RWPE1 (cell line): ENCODE data around the gene RNU2-63P.
"Not testable (repeated sequence)": the region's sequence is repeated elsewhere in the genome, so short reads cannot be mapped to it uniquely, and the experiment has no call there.

ENCODE experiments used
- CTCF ChIA-PET: fragments of 350-600 bp; sonication (Branson Sonifier 250); formaldehyde crosslinking; extraction: SDS; loops from one replicate; lab custom pipeline; 2021; lab: Yijun Ruan, JAX
- POLR2A ChIA-PET: fragments of 400-600 bp; formaldehyde crosslinking; extraction: SDS; loops from one replicate; lab custom pipeline; 2020; ENCODE audit warnings: antibody characterized with exemption; ENCODE audit not compliant: low non-redundant PET; lab: Yijun Ruan, JAX
- DNase-seq: peaks from one replicate; pipeline ENCODE4 v3.0.0; 2012; ENCODE audit warnings: low spot score
- H3K27ac ChIP-seq: fragments of 450-650 bp; 2 replicates; pipeline ENCODE4 v1.5.1; 2017
- TF ChIP-seq, protein P1 (sequence below): fragments of 450-650 bp; conservative IDR thresholded peaks from 2 replicates; pipeline ENCODE4 v1.5.1; 2017; ENCODE audit warnings: low read depth, mild to moderate bottlenecking

The RNU2-63P gene

GRCh38 chr2:88006912-88007439 is 9.4 kb downstream of the RNU2-63P start:
- CTCF ChIA-PET, result no interaction called here
- H3K27ac ChIP-seq, result no peak overlapping the region
- POLR2A ChIA-PET, result no interaction called here
- TF ChIP-seq, protein P1, sequence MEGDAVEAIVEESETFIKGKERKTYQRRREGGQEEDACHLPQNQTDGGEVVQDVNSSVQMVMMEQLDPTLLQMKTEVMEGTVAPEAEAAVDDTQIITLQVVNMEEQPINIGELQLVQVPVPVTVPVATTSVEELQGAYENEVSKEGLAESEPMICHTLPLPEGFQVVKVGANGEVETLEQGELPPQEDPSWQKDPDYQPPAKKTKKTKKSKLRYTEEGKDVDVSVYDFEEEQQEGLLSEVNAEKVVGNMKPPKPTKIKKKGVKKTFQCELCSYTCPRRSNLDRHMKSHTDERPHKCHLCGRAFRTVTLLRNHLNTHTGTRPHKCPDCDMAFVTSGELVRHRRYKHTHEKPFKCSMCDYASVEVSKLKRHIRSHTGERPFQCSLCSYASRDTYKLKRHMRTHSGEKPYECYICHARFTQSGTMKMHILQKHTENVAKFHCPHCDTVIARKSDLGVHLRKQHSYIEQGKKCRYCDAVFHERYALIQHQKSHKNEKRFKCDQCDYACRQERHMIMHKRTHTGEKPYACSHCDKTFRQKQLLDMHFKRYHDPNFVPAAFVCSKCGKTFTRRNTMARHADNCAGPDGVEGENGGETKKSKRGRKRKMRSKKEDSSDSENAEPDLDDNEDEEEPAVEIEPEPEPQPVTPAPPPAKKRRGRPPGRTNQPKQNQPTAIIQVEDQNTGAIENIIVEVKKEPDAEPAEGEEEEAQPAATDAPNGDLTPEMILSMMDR, result no peak
- DNase-seq, result no peak

GRCh38 chr2:88005776-88006175 is 10.6 kb downstream of the RNU2-63P start:
- no peak for DNase-seq
- CTCF ChIA-PET, result no interaction called here
- POLR2A ChIA-PET, result no interaction called here
- TF ChIP-seq, protein P1, result no peak
- no peak overlapping the region for H3K27ac ChIP-seq

DNA sequence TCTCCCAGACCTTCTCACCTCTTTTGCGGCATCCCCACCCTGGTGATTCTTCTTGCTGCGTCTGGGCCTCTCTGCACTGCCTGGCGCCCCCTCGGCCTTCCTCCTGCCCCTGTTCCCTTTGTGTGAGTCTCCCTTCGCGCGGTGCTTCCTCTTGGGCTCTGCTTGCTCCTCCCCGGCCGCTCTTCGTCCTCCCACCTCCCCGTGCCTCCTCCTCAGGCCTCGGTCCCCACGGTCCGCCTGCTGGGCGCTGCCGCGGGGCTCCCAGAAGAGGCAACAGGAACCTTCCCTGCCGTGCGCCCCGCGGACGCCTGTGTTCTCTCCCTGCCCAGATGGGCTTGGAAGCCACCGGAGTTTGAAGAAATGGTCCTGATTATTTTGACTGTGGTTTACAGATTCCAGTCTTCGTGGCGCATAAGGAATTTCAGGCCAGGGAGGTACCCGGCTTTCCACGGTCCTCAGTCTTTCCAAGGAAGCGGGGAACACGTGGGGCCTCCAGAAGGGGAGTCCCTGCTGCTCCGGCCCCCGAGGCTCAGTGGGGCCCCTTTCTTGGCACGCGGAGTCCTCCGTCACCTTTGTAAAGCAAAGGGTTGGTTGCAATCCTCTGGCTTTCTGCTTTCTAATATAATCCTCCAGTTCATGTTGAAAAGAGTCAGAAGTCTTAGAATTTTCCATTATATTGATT is 13.1 kb downstream of the RNU2-63P start:
- CTCF ChIA-PET, result no interaction called here
- TF ChIP-seq, protein P1, result no peak
- POLR2A ChIA-PET, result no interaction called here
- DNase-seq, result no peak
- no peak overlapping the region for H3K27ac ChIP-seq

DNA sequence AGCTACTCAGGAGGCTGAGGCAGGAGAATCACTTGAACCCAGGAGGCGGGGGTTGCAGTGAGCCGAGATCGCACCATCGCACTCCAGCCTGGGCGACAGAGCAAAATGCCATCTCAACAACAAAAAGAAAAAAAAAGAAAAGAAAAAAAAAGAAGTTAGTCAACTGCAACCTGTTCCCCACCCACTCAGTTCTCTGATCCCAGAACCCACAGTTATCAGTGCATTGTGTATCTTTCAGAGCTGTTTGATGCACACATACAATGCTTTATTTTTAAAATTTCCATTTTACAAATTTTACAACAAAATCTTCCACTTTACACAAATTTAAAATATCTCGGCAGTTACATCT is 14.0 kb downstream of the RNU2-63P start:
- CTCF ChIA-PET, result interaction anchor here (0.6 to 1.0 kb wide), 8 partner anchors 8 to 456 kb away, joined by 3 to 10 read pairs (median 4); partner anchors contain the start of gene RNU2-63P

DNA sequence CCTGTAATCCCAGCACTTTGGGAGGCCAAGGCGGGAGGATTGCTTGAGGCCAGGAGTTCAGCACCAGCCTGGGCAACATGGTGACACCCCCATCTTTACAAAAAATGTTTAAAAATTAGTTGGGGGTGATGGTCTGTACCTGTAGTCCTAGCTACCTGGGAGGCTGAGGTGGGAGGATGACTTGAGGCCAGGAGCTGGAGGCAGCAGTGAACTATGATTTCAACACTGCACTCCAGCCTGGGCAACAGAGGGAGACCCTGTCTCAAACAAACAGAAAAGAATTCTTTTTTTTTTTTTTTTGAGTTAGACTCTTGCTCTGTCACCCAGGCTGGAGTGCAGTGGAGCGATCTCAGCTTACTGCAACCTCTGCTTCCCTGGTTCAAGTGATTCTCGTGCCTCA is 15.9 kb downstream of the RNU2-63P start:
- H3K27ac ChIP-seq, POLR2A ChIA-PET, CTCF ChIA-PET, DNase-seq: not testable (repeated sequence)

More for the DNA sequence above, 14.0 kb downstream of the RNU2-63P start:
- H3K27ac ChIP-seq, result no peak overlapping the region
- POLR2A ChIA-PET, result no interaction called here
- TF ChIP-seq, protein P1, result no peak
- DNase-seq, result no peak

DNA sequence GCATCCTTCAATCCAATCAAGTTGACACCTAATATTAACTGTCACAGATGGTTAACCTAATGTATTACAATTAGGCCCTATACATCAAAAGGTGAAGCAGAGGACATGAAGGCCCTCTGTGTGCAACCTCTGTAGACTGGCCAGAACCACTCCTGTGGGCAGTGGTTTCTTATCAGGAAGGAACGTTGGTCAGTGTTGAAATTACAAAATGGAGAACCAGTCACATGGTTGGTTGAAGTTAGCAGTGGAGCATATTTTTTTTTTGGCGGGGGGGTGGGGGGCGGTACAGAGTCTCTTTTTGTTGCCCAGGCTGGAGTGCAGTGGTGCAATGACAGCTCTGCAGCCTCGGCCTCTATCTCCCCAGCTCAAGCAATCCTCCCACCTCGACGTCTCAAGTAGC is 19.8 kb downstream of the RNU2-63P start:
- H3K27ac ChIP-seq, result no peak overlapping the region
- ChIA-PET POLR2A (no interaction called here), CTCF (no interaction called here)
- TF ChIP-seq, protein P1, result no peak
- no peak for DNase-seq

GRCh38 chr2:87995756-87996155 is 20.6 kb downstream of the RNU2-63P start:
- H3K27ac ChIP-seq, result no peak overlapping the region
- TF ChIP-seq, protein P1, result no peak
- ChIA-PET POLR2A (no interaction called here), CTCF (interaction anchor here (0.7 kb wide), 1 partner anchor 181 kb away, joined by 3 read pairs; no protein-coding TSS in a partner anchor)
- no peak for DNase-seq

DNA sequence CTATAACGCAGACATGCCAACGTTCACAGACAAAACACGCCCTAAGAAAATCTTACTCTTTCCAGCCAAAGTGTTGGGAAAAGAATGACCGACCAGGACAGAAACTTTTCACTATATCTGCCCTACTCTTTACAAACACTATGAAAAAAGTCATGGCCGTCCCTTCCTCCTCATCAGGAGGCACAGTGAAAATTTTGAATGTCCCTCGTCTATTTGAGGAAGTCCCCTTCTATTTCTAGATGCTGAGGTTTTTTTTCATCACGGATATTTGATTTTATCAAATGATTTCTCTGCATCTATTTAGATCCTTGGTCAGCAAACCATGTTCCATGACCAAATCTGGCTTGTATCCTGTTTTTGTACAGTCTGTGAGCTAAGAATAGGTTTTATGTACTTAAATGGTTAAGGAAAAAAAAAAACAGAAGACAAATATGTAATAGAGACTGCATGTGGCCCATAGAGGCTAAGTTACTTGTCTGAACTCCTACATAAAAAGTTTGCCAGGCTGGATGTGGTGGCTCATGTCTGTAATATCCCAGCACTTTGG is 22.0 kb downstream of the RNU2-63P start:
- CTCF ChIA-PET, POLR2A ChIA-PET, H3K27ac ChIP-seq, DNase-seq: not testable (repeated sequence)

- H3K27ac ChIP-seq, CTCF ChIA-PET, POLR2A ChIA-PET, DNase-seq: not testable (repeated sequence)
Measured at GRCh38 chr2:87992569-87992968, 23.8 kb downstream of the RNU2-63P start.

DNA sequence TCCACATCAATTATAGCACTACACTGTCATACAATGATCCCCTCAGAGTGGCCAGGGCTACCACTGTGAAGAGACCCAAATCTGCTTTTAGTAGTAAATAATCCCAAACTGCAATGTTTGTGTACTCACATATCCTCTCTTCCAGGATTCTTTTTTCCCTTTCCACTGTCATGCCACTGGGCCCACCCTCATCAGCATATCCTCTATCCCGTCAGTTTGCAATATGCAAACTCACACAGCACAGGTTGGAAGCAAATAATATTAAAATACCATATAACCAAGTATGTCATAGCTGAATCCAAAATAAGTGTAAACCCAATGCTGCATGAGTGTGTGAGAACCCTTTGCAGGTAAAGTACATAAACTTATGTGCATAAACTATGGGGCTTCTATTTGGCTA is 28.9 kb downstream of the RNU2-63P start:
- H3K27ac ChIP-seq, DNase-seq, CTCF ChIA-PET, POLR2A ChIA-PET: not testable (repeated sequence)
